BLaER1 (cell line): ENCODE measurements around the gene HERPUD1.
A peak's percentile ranks its signal among the peaks of the same experiment; 100 is the strongest.
"Not testable (repeated sequence)": the region's sequence is repeated elsewhere in the genome, so short reads cannot be mapped to it uniquely, and the experiment has no call there.

Experiments used
- H3K27ac ChIP-seq: shearing (Covaris generic); formaldehyde crosslinking; 2 replicates; pipeline ENCODE4 v1.8.1; 2022
- H3K27me3 ChIP-seq: shearing (Covaris generic); formaldehyde crosslinking; 2 replicates; pipeline ENCODE4 v1.8.1; 2022
- H3K36me3 ChIP-seq: shearing (Covaris generic); formaldehyde crosslinking; 2 replicates; pipeline ENCODE4 v1.8.1; 2022
- H3K4me1 ChIP-seq: shearing (Covaris generic); formaldehyde crosslinking; 2 replicates; pipeline ENCODE4 v1.8.1; 2022
- H3K4me2 ChIP-seq: shearing (Covaris generic); formaldehyde crosslinking; 2 replicates; pipeline ENCODE4 v1.8.1; 2022
- H3K4me3 ChIP-seq: shearing (Covaris generic); formaldehyde crosslinking; 2 replicates; pipeline ENCODE4 v1.8.1; 2022
- H3K9ac ChIP-seq: shearing (Covaris generic); formaldehyde crosslinking; 2 replicates; pipeline ENCODE4 v1.8.1; 2022
- H3K9me3 ChIP-seq: shearing (Covaris generic); formaldehyde crosslinking; 2 replicates; pipeline ENCODE4 v1.8.1; 2022
- H4K20me1 ChIP-seq: shearing (Covaris generic); formaldehyde crosslinking; 2 replicates; pipeline ENCODE4 v1.8.1; 2022
- Cebpa-rat ChIP-seq: shearing (Covaris generic); IDR thresholded peaks from 2 replicates; pipeline ENCODE4 v1.8.1; 2022

Gene HERPUD1

GRCh38 chr16:56984639-56985038 is 52.7 kb downstream of the HERPUD1 start:
- Histone ChIP-seq H3K9ac (no peak overlapping the region), H3K27me3 (no peaks in the 10 kb centered on the region), H3K4me3 (no peak overlapping the region), H3K27ac (peak overlapping the region; percentile 72), H4K20me1 (no peaks in the 10 kb centered on the region), H3K9me3 (no peaks in the 10 kb centered on the region), H3K4me2 (peak overlapping the region; percentile 76), H3K4me1 (peaks cover 96% of the 10 kb centered on the region), H3K36me3 (no peaks in the 10 kb centered on the region)
- TF ChIP-seq Cebpa-rat = no peak

GRCh38 chr16:56985288-56985961 is 53.5 kb downstream of the HERPUD1 start:
- H3K27ac ChIP-seq = peak overlapping the region; percentile 72
- H3K4me2 ChIP-seq = peak overlapping the region; percentile 76
- no peak for TF ChIP-seq Cebpa-rat
- H3K27me3 ChIP-seq = no peaks in the 10 kb centered on the region
- H3K9ac ChIP-seq = peak overlapping the region; percentile 42; the same call in 1 of the 2 replicates
- no peak overlapping the region for H3K4me3 ChIP-seq
- no peaks in the 10 kb centered on the region for H4K20me1 ChIP-seq
- H3K36me3 ChIP-seq = no peaks in the 10 kb centered on the region
- H3K4me1 ChIP-seq = peaks cover 95% of the 10 kb centered on the region
- H3K9me3 ChIP-seq = no peaks in the 10 kb centered on the region

- H3K4me3 ChIP-seq = no peak overlapping the region
- peak overlapping the region; percentile 76 for H3K4me2 ChIP-seq
- H3K27me3 ChIP-seq = no peaks in the 10 kb centered on the region
- TF ChIP-seq Cebpa-rat = no peak
- peaks cover 95% of the 10 kb centered on the region for H3K4me1 ChIP-seq
- H4K20me1 ChIP-seq = no peaks in the 10 kb centered on the region
- peak overlapping the region; percentile 42; the same call in 1 of the 2 replicates for H3K9ac ChIP-seq
- peak overlapping the region; percentile 72 for H3K27ac ChIP-seq
- no peaks in the 10 kb centered on the region for H3K9me3 ChIP-seq
- no peaks in the 10 kb centered on the region for H3K36me3 ChIP-seq
Observed at GRCh38 chr16:56985962-56986360, 54.0 kb downstream of the HERPUD1 start.

GRCh38 chr16:56986361-56986760 is 54.4 kb downstream of the HERPUD1 start:
- Histone ChIP-seq H3K4me2 (peak overlapping the region; percentile 76), H3K36me3 (no peaks in the 10 kb centered on the region), H3K27ac (peak overlapping the region; percentile 72), H3K4me3 (no peak overlapping the region), H3K9me3 (no peaks in the 10 kb centered on the region), H4K20me1 (no peaks in the 10 kb centered on the region), H3K27me3 (no peaks in the 10 kb centered on the region), H3K4me1 (peaks cover 95% of the 10 kb centered on the region), H3K9ac (peak overlapping the region; percentile 42; the same call in 1 of the 2 replicates)
- no peak for TF ChIP-seq Cebpa-rat

GRCh38 chr16:56986908-56987307 is 55.0 kb downstream of the HERPUD1 start:
- Histone ChIP-seq H3K4me2 (peak overlapping the region; percentile 76), H3K27ac (peak overlapping the region; percentile 72), H3K4me1 (peaks cover 95% of the 10 kb centered on the region)
- not testable (repeated sequence) for H3K9ac ChIP-seq, H3K27me3 ChIP-seq, H3K36me3 ChIP-seq, H3K9me3 ChIP-seq, H4K20me1 ChIP-seq, H3K4me3 ChIP-seq

- peaks cover 94% of the 10 kb centered on the region for H3K4me1 ChIP-seq
- H3K9me3 ChIP-seq = no peaks in the 10 kb centered on the region
- no peak overlapping the region for H3K4me3 ChIP-seq
- H3K4me2 ChIP-seq = peak overlapping the region; percentile 89
- H3K9ac ChIP-seq = no peak overlapping the region
- H3K36me3 ChIP-seq = no peaks in the 10 kb centered on the region
- TF ChIP-seq Cebpa-rat = no peak
- H4K20me1 ChIP-seq = no peaks in the 10 kb centered on the region
- H3K27ac ChIP-seq = no peak overlapping the region
- H3K27me3 ChIP-seq = no peaks in the 10 kb centered on the region
Observed at GRCh38 chr16:56987692-56988091, 55.8 kb downstream of the HERPUD1 start.

- Histone ChIP-seq H3K4me2 (peak overlapping the region; percentile 89), H3K27me3 (no peaks in the 10 kb centered on the region), H3K4me3 (peak overlapping the region; percentile 83), H3K4me1 (peaks cover 90% of the 10 kb centered on the region), H3K9me3 (no peaks in the 10 kb centered on the region), H3K9ac (peak overlapping the region; percentile 87), H4K20me1 (no peaks in the 10 kb centered on the region), H3K27ac (peak overlapping the region; percentile 85), H3K36me3 (no peaks in the 10 kb centered on the region)
- no peak for TF ChIP-seq Cebpa-rat
Observed at GRCh38 chr16:56988161-56988947, 56.4 kb downstream of the HERPUD1 start.

- Histone ChIP-seq H3K27me3 (no peaks in the 10 kb centered on the region), H4K20me1 (peaks cover 1% of the 10 kb centered on the region; the same call in 1 of the 2 replicates), H3K9ac (peak within 1 kb of the TSS; percentile 87), H3K4me3 (peak within 1 kb of the TSS; percentile 83), H3K9me3 (no peaks in the 10 kb centered on the region), H3K36me3 (no peaks in the 10 kb centered on the region), H3K27ac (peak within 1 kb of the TSS; percentile 85), H3K4me1 (peaks cover 85% of the 10 kb centered on the region), H3K4me2 (peak within 1 kb of the TSS; percentile 89)
- TF ChIP-seq Cebpa-rat = no peak
Observed at GRCh38 chr16:56988948-56989945, 57.3 kb downstream of the HERPUD1 start, which contains the start of gene NLRC5. Gene NLRC5, plus strand, starts transcription at chr16:56989557. Its CDS starts 31,156 bp downstream, at chr16:57020713.

- Histone ChIP-seq H3K27me3 (no peaks in the 10 kb centered on the region), H3K4me3 (peak overlapping the region; percentile 83), H3K27ac (peak overlapping the region; percentile 85), H3K9ac (peak overlapping the region; percentile 87), H3K4me2 (peak overlapping the region; percentile 89), H3K9me3 (no peaks in the 10 kb centered on the region), H3K4me1 (peaks cover 85% of the 10 kb centered on the region), H4K20me1 (peaks cover 9% of the 10 kb centered on the region; the same call in 1 of the 2 replicates), H3K36me3 (no peaks in the 10 kb centered on the region)
- no peak for TF ChIP-seq Cebpa-rat
Observed at GRCh38 chr16:56989988-56990387, 58.0 kb downstream of the HERPUD1 start.
